Glutamatergic neuron (in vitro differentiated cells): ENCODE results near the gene RAB5B. TPM values are rescaled to one million over a fixed set of nuclear protein-coding genes. Genes with fewer than 3 reads are reported as not detected.

Experiments used
- DNase-seq: peaks from one replicate; pipeline ENCODE4 v3.0.0; 2022
- H3K27ac Mint-ChIP-seq: one replicate; pipeline ENCODE4 v1.8.0; 2020; ENCODE audit warnings: mild to moderate bottlenecking, mixed read lengths, inconsistent platforms; ENCODE audit not compliant: unreplicated experiment
- H3K27me3 Mint-ChIP-seq: one replicate; pipeline ENCODE4 v1.8.0; 2020; ENCODE audit warnings: mild to moderate bottlenecking, moderate library complexity, mixed read lengths, inconsistent platforms; ENCODE audit not compliant: unreplicated experiment
- H3K36me3 Mint-ChIP-seq: one replicate; pipeline ENCODE4 v1.8.0; 2020; ENCODE audit warnings: mild to moderate bottlenecking, mixed read lengths, inconsistent platforms; ENCODE audit not compliant: unreplicated experiment
- H3K4me1 Mint-ChIP-seq: one replicate; pipeline ENCODE4 v1.8.0; 2020; ENCODE audit warnings: mild to moderate bottlenecking, low read depth, mixed read lengths, inconsistent platforms; ENCODE audit not compliant: unreplicated experiment
- H3K4me3 Mint-ChIP-seq: one replicate; pipeline ENCODE4 v1.8.0; 2020; ENCODE audit warnings: mild to moderate bottlenecking, mixed read lengths, inconsistent platforms; ENCODE audit not compliant: unreplicated experiment
- H3K9me3 Mint-ChIP-seq: one replicate; pipeline ENCODE4 v1.8.0; 2020; ENCODE audit warnings: mild to moderate bottlenecking, moderate library complexity, mixed read lengths, inconsistent platforms; ENCODE audit not compliant: unreplicated experiment
- total RNA-seq: library from RNA; stranded (reverse); fragmentation: NEBNext Ultra II Directional; extraction: Animal tissue kit (Norgen Biotek cat#: 25700); gene quantifications from one replicate; pipeline ENCODE4 v1.2.1, GENCODE V29; 2021; ENCODE audit not compliant: unreplicated experiment
- TF ChIP-seq, protein P1 (sequence below): fragments of 200-600 bp; sonication (generic); IDR thresholded peaks from one replicate; pipeline ENCODE4 v1.5.0; 2021; ENCODE audit not compliant: partially characterized antibody, unreplicated experiment

RAB5B gene
- total RNA-seq, 1 donor from 2014 or later, result 170 TPM

DNA sequence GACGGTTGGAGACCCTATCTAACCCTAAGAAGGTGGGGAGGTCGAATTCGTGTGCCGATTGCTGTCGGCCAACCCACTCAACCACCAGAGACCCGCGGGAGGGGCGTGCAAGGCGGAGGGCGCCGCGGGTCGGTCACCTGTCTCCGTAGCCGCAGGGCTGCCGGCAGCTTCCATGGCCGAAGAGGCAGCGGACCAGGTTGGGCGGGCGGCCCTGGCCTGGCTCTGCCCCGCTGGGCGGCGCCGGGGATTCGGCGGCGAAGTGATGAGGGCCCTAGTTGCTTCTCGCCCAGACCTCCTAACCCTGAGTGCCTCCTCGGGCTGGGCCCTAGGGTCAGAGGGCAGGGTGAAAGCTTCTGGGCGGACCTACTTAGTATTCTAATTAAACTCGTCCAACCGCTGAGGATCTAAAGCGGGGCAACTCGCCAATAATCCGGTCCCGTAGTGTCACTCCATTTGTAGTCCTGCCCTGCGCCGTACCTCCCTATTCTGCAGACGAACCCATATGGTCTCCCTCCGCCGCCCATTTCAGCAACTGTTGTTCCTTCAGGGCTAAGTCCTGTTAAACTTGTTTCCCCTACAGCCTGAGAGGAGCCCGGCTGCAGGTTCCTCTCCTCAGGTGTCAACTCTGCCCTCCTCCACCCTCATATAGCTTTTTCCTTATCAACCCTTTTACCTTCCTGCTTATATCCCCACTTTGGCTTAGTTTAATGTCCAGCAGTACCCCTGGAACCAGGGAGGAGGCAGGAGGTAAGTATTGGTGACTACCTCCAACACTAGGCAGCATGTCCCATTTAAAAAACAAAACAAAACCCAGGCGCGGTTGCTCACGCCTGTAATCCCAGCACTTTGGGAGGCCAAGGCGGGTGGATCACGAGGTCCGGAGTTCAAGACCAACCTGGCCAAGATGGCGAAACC, 46.0 kb upstream of the RAB5B start, which contains the start of gene PYM1:
Gene PYM1 (minus strand): TSS at position 307 of the 915 bp plus-strand sequence. CDS start 133 bp downstream, at position 174.
- TF ChIP-seq, protein P1, sequence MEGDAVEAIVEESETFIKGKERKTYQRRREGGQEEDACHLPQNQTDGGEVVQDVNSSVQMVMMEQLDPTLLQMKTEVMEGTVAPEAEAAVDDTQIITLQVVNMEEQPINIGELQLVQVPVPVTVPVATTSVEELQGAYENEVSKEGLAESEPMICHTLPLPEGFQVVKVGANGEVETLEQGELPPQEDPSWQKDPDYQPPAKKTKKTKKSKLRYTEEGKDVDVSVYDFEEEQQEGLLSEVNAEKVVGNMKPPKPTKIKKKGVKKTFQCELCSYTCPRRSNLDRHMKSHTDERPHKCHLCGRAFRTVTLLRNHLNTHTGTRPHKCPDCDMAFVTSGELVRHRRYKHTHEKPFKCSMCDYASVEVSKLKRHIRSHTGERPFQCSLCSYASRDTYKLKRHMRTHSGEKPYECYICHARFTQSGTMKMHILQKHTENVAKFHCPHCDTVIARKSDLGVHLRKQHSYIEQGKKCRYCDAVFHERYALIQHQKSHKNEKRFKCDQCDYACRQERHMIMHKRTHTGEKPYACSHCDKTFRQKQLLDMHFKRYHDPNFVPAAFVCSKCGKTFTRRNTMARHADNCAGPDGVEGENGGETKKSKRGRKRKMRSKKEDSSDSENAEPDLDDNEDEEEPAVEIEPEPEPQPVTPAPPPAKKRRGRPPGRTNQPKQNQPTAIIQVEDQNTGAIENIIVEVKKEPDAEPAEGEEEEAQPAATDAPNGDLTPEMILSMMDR, result no peak
- Mint-ChIP-seq H3K4me1 (peaks cover 31% of the 10 kb centered on the region), H3K27ac (peak within 1 kb of the TSS; percentile 98)

DNA sequence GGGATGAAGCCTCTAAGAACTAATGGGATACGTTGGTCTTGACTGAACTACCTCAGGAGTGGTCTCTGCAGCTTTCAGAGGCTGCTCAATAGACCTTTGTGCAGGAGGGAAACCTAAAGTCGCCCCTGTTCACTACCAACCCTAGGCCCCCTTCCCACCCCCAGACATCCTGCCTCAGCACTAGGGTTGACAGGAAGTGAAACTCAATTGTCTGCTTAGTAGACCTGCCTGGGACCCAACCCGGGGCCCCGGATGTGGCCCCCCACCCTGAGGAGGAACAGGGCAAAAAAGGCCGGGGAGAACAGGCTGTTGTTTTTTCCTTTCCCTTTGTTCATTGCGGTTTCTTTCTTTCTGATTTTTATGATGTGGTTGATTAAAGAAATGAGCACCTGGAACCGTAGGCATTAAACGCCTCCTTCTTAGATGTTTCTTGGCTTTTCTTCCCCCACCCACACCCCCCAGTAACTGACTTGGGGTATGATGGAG, 44.5 kb upstream of the RAB5B start:
- peaks cover 15% of the 10 kb centered on the region for H3K9me3 Mint-ChIP-seq
- no peak for DNase-seq
- peaks cover 40% of the 10 kb centered on the region for H3K4me1 Mint-ChIP-seq
- TF ChIP-seq, protein P1, result no peak
- no peaks in the 10 kb centered on the region for H3K36me3 Mint-ChIP-seq
- H3K4me3 Mint-ChIP-seq, result no peak overlapping the region
- H3K27ac Mint-ChIP-seq, result peak overlapping the region; percentile 43
- H3K27me3 Mint-ChIP-seq, result peaks cover 12% of the 10 kb centered on the region

More for the DNA sequence above, 46.0 kb upstream of the RAB5B start, which contains the start of gene PYM1:
- H3K27me3 Mint-ChIP-seq, result peaks cover 12% of the 10 kb centered on the region
- H3K4me3 Mint-ChIP-seq, result peak within 1 kb of the TSS; percentile 98
- DNase-seq, result peak; percentile 74
- H3K36me3 Mint-ChIP-seq, result no peaks in the 10 kb centered on the region
- peaks cover 11% of the 10 kb centered on the region for H3K9me3 Mint-ChIP-seq

DNA sequence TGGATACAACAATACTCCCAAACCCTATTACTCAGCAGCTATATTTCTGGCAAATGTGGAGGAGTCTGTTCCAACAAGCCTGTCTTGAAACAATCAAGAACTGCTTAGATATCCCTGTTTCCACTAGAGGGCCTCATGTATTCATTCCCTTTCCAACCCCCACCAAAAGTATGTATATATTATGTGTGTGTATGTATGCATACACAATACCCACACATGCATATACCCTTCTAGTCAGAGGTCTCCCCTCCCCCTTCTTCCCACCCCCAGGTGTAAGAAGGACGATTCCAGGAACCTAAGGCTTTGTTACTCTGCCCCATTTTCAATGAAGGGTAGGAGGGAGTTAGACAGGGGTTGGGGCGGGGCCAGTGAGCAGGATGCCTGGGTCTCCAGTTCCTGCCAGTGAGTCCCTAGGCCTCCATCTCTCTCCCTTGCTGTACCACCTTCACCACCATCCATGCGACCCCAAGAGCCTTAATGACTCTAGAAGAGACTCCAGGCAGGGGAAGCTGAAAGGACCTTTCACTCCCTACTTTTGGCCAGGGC, 43.0 kb upstream of the RAB5B start, which contains the start of gene DGKA:
Gene DGKA (plus strand): TSS at position 392 of the 546 bp plus-strand sequence. CDS start 5,342 bp downstream, outside the sequence.
- peak within 1 kb of the TSS; percentile 94 for H3K4me3 Mint-ChIP-seq

DNA sequence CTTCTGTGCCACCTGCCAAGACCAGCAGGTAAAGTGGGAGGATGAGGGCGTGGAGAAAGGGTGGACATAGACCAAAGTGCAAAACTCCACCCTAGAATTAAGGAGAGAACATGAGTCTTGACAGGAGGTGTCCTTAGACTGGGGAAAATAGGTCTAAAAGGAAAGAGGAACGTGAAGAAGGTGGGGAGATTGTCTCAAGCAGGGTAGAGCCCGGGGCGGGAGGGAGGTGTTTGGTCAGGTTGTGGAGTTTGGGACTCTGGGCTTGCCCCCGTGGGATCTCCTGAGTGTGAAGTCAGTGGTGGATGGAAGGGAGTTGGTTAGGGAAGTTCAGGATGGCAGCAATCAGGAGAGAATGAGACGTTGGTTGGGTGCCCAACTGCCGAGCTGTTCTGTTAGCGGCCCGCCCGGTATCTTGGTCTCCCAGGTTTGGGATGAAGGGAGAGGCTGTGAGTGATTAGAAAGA, 42.5 kb upstream of the RAB5B start:
- H3K27me3 Mint-ChIP-seq, result peaks cover 14% of the 10 kb centered on the region
- TF ChIP-seq, protein P1, result no peak
- peak overlapping the region; percentile 94 for H3K4me3 Mint-ChIP-seq
- peaks cover 15% of the 10 kb centered on the region for H3K9me3 Mint-ChIP-seq
- H3K4me1 Mint-ChIP-seq, result peaks cover 39% of the 10 kb centered on the region
- peak overlapping the region; percentile 80 for H3K27ac Mint-ChIP-seq
- H3K36me3 Mint-ChIP-seq, result no peaks in the 10 kb centered on the region
- no peak for DNase-seq

More for the DNA sequence above, 43.0 kb upstream of the RAB5B start, which contains the start of gene DGKA:
- H3K27me3 Mint-ChIP-seq, result peaks cover 14% of the 10 kb centered on the region
- no peak for DNase-seq
- TF ChIP-seq, protein P1, result peak; percentile 45
- H3K4me1 Mint-ChIP-seq, result peaks cover 39% of the 10 kb centered on the region
- H3K36me3 Mint-ChIP-seq, result no peaks in the 10 kb centered on the region
- peaks cover 15% of the 10 kb centered on the region for H3K9me3 Mint-ChIP-seq
- peak within 1 kb of the TSS; percentile 80 for H3K27ac Mint-ChIP-seq
